Measurements from ENCODE around the gene TRAK1. TPM values are rescaled to one million over a fixed set of nuclear protein-coding genes. Genes with fewer than 3 reads are reported as not detected.

The TRAK1 gene
- total RNA-seq, 1 experiment from 2014 or later: 41.0 TPM

DNA sequence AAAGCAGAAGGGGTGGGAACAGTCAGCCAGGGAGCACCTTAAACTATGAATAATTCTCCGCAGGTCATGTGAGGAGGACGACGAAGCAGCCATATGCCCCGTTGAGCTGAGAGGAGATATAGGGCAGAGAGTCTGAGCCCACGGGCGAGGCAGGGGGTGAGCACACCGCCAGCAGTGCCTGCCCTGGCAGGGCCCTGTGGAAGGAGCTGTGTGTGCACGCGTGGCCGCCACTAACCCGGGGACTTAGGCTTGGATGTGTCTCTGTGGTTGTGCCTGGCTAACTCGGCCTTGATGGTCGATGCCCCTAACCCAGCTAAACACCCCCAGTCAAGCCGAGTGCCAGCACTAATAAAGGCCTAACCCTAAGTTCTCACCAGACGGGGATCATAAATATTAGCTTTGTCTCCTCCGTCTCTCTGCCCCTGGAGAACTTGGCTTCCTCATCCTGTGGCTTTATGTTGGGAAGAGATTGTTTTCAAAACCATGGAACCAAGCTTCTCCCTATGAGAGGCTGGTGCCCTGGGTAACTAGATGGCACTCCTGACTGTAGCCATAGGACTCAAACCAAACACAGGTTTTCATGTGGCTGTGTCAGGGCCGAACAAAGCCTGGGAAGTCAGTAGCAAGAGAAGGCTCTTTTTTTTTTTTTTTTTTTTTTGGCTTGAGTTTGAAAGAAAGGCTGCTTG is 129.4 kb downstream of the TRAK1 start (continued):
- TF ChIP-seq ZNF671 (CRISPR knock-in tag; IDR thresholded peaks at IDR 0.05): no peak

DNA sequence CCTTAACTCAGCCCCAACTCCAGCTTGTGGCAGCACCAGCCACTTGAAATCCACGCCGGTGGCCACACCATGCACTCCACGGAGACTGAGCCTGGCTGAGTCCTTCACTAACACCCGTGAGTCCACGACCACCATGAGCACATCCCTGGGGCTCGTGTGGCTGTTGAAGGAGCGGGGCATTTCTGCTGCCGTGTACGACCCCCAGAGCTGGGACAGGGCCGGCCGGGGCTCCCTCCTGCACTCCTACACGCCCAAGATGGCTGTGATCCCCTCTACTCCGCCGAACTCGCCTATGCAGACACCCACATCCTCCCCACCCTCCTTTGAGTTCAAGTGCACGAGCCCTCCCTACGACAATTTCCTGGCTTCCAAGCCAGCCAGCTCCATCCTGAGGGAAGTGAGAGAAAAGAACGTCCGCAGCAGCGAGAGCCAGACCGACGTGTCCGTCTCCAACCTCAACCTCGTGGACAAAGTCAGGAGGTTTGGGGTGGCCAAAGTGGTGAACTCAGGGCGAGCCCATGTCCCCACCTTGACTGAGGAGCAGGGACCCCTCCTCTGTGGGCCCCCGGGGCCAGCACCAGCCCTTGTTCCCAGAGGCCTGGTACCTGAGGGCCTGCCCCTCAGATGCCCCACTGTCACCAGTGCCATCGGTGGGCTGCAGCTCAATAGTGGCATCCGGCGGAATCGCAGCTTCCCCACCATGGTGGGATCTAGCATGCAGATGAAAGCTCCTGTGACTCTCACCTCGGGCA is 132.0 kb downstream of the TRAK1 start:
- ATAC-seq (no peak), DNase-seq (ENCODE audit: low spot score) (no peak)
- TF ChIP-seq NFYB (CRISPR knock-in tag; conservative IDR thresholded peaks at IDR 0.05; ENCODE audit: low read depth) (no peak), ZNF263 (CRISPR knock-in tag; IDR thresholded peaks at IDR 0.05; ENCODE audit: low read depth) (no peak), MXD4 (CRISPR knock-in tag; IDR thresholded peaks at IDR 0.05; ENCODE audit: borderline replicate concordance) (no peak), NFATC4 (CRISPR knock-in tag; IDR thresholded peaks at IDR 0.05) (no peak)
- TF ChIP-seq, protein P1, sequence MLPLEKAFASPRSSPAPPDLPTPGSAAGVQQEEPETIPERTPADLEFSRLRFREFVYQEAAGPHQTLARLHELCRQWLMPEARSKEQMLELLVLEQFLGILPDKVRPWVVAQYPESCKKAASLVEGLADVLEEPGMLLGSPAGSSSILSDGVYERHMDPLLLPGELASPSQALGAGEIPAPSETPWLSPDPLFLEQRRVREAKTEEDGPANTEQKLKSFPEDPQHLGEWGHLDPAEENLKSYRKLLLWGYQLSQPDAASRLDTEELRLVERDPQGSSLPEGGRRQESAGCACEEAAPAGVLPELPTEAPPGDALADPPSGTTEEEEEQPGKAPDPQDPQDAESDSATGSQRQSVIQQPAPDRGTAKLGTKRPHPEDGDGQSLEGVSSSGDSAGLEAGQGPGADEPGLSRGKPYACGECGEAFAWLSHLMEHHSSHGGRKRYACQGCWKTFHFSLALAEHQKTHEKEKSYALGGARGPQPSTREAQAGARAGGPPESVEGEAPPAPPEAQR (CRISPR knock-in tag; IDR thresholded peaks at IDR 0.05): no peak
- H3K27ac Mint-ChIP-seq: no peak overlapping the region
- ChIA-PET CTCF (interaction anchor here (1.3 kb wide), 1 partner anchor 32 kb away, joined by 4 read pairs; no protein-coding TSS in a partner anchor), POLR2A (interaction anchor here (0.5 kb wide), 1 partner anchor 151 kb away, joined by 8 read pairs; no protein-coding TSS in a partner anchor)
- peaks cover 24% of the 10 kb centered on the region for H3K36me3 Mint-ChIP-seq
- H3K9me3 Mint-ChIP-seq: peaks cover 5% of the 10 kb centered on the region; the same call in 1 of the 2 replicates
- no peak overlapping the region for H3K4me3 Mint-ChIP-seq
- H3K27me3 Mint-ChIP-seq (ENCODE audit: low read depth): no peaks in the 10 kb centered on the region
- H3K4me1 Mint-ChIP-seq: no peaks in the 10 kb centered on the region

DNA sequence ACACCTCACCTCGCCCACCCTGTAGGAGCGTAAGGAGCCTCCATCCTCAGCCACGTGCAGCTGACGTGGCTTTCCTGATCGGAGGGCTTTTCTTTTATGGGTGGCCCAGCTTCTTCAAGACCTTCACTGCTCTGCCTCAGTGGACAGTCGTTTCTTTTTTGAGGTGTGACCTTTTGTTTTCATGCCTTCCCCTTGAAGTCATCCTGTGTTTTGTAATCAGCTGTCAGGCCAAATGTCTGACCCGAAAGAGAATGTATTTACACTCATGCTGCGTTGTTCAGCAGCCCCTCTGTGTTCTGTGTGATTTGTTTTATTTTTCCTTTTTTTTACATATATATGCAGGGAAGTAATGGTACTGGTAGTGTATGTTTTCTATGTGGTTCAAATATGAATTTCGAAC is 133.0 kb downstream of the TRAK1 start:
- H3K9me3 Mint-ChIP-seq: peaks cover 5% of the 10 kb centered on the region; the same call in 1 of the 2 replicates
- no peak overlapping the region for H3K4me3 Mint-ChIP-seq
- peaks cover 24% of the 10 kb centered on the region for H3K36me3 Mint-ChIP-seq
- ChIA-PET CTCF (interaction anchor here (0.6 to 1.3 kb wide), 2 partner anchors 11 to 33 kb away, joined by 4 read pairs; no protein-coding TSS in a partner anchor), POLR2A (interaction anchor here (0.6 kb wide), 1 partner anchor 166 kb away, joined by 4 read pairs; no protein-coding TSS in a partner anchor)
- no peak overlapping the region for H3K27ac Mint-ChIP-seq
- no peaks in the 10 kb centered on the region; the same call in 1 of the 2 replicates for H3K4me1 Mint-ChIP-seq
- ATAC-seq (no peak), DNase-seq (ENCODE audit: low spot score) (no peak)
- H3K27me3 Mint-ChIP-seq (ENCODE audit: low read depth): no peaks in the 10 kb centered on the region
- TF ChIP-seq, protein P2, sequence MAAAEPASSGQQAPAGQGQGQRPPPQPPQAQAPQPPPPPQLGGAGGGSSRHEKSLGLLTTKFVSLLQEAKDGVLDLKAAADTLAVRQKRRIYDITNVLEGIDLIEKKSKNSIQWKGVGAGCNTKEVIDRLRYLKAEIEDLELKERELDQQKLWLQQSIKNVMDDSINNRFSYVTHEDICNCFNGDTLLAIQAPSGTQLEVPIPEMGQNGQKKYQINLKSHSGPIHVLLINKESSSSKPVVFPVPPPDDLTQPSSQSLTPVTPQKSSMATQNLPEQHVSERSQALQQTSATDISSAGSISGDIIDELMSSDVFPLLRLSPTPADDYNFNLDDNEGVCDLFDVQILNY (CRISPR knock-in tag; IDR thresholded peaks at IDR 0.05): no peak
- TF ChIP-seq EMX1 (CRISPR knock-in tag; IDR thresholded peaks at IDR 0.05) (no peak), NFE2L1 (CRISPR knock-in tag; IDR thresholded peaks at IDR 0.05) (no peak), NFATC4 (CRISPR knock-in tag; IDR thresholded peaks at IDR 0.05) (no peak), ZNF396 (CRISPR knock-in tag; IDR thresholded peaks at IDR 0.05; ENCODE audit: borderline replicate concordance) (no peak), ATF1 (CRISPR knock-in tag; IDR thresholded peaks at IDR 0.05) (no peak), NR1H2 (CRISPR knock-in tag; IDR thresholded peaks at IDR 0.05) (no peak), JAZF1 (CRISPR knock-in tag; IDR thresholded peaks at IDR 0.05) (no peak), GRHL2 (CRISPR knock-in tag; IDR thresholded peaks at IDR 0.05; ENCODE audit: insufficient replicate concordance, severe bottlenecking) (no peak), NR2C2 (CRISPR knock-in tag; IDR thresholded peaks at IDR 0.05) (no peak), PRRX2 (CRISPR knock-in tag; IDR thresholded peaks at IDR 0.05) (no peak)
- TF ChIP-seq, protein P3, sequence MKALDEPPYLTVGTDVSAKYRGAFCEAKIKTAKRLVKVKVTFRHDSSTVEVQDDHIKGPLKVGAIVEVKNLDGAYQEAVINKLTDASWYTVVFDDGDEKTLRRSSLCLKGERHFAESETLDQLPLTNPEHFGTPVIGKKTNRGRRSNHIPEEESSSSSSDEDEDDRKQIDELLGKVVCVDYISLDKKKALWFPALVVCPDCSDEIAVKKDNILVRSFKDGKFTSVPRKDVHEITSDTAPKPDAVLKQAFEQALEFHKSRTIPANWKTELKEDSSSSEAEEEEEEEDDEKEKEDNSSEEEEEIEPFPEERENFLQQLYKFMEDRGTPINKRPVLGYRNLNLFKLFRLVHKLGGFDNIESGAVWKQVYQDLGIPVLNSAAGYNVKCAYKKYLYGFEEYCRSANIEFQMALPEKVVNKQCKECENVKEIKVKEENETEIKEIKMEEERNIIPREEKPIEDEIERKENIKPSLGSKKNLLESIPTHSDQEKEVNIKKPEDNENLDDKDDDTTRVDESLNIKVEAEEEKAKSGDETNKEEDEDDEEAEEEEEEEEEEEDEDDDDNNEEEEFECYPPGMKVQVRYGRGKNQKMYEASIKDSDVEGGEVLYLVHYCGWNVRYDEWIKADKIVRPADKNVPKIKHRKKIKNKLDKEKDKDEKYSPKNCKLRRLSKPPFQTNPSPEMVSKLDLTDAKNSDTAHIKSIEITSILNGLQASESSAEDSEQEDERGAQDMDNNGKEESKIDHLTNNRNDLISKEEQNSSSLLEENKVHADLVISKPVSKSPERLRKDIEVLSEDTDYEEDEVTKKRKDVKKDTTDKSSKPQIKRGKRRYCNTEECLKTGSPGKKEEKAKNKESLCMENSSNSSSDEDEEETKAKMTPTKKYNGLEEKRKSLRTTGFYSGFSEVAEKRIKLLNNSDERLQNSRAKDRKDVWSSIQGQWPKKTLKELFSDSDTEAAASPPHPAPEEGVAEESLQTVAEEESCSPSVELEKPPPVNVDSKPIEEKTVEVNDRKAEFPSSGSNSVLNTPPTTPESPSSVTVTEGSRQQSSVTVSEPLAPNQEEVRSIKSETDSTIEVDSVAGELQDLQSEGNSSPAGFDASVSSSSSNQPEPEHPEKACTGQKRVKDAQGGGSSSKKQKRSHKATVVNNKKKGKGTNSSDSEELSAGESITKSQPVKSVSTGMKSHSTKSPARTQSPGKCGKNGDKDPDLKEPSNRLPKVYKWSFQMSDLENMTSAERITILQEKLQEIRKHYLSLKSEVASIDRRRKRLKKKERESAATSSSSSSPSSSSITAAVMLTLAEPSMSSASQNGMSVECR (CRISPR knock-in tag; IDR thresholded peaks at IDR 0.05; ENCODE audit: borderline replicate concordance): no peak
- TF ChIP-seq, protein P4, sequence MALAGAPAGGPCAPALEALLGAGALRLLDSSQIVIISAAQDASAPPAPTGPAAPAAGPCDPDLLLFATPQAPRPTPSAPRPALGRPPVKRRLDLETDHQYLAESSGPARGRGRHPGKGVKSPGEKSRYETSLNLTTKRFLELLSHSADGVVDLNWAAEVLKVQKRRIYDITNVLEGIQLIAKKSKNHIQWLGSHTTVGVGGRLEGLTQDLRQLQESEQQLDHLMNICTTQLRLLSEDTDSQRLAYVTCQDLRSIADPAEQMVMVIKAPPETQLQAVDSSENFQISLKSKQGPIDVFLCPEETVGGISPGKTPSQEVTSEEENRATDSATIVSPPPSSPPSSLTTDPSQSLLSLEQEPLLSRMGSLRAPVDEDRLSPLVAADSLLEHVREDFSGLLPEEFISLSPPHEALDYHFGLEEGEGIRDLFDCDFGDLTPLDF (CRISPR knock-in tag; IDR thresholded peaks at IDR 0.05): no peak
- TF ChIP-seq, protein P5, sequence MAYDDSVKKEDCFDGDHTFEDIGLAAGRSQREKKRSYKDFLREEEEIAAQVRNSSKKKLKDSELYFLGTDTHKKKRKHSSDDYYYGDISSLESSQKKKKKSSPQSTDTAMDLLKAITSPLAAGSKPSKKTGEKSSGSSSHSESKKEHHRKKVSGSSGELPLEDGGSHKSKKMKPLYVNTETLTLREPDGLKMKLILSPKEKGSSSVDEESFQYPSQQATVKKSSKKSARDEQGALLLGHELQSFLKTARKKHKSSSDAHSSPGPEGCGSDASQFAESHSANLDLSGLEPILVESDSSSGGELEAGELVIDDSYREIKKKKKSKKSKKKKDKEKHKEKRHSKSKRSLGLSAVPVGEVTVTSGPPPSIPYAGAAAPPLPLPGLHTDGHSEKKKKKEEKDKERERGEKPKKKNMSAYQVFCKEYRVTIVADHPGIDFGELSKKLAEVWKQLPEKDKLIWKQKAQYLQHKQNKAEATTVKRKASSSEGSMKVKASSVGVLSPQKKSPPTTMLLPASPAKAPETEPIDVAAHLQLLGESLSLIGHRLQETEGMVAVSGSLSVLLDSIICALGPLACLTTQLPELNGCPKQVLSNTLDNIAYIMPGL (CRISPR knock-in tag; IDR thresholded peaks at IDR 0.05): no peak
- TF ChIP-seq, protein P6, sequence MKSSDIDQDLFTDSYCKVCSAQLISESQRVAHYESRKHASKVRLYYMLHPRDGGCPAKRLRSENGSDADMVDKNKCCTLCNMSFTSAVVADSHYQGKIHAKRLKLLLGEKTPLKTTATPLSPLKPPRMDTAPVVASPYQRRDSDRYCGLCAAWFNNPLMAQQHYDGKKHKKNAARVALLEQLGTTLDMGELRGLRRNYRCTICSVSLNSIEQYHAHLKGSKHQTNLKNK (CRISPR knock-in tag; IDR thresholded peaks at IDR 0.05): no peak
- TF ChIP-seq, protein P7, sequence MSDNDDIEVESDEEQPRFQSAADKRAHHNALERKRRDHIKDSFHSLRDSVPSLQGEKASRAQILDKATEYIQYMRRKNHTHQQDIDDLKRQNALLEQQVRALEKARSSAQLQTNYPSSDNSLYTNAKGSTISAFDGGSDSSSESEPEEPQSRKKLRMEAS (CRISPR knock-in tag; IDR thresholded peaks at IDR 0.05): no peak
